ENCODE results near the gene PPP1R9B. TPM values are rescaled to one million over a fixed set of nuclear protein-coding genes. Genes with fewer than 3 reads are reported as not detected.

PPP1R9B gene
- total RNA-seq, 1 experiment from 2014 or later, result 21.7 TPM

GRCh38 chr17:50194934-50195865 is 44.7 kb upstream of the PPP1R9B start:
- no peak for ATAC-seq
- no peak for DNase-seq (ENCODE audit: low spot score)
- H3K27ac Mint-ChIP-seq, result no peak overlapping the region
- POLR2A ChIA-PET, result no interaction called here
- H3K9me3 Mint-ChIP-seq, result no peaks in the 10 kb centered on the region
- H3K36me3 Mint-ChIP-seq, result no peaks in the 10 kb centered on the region; the same call in 1 of the 2 replicates
- TF ChIP-seq, protein P1, sequence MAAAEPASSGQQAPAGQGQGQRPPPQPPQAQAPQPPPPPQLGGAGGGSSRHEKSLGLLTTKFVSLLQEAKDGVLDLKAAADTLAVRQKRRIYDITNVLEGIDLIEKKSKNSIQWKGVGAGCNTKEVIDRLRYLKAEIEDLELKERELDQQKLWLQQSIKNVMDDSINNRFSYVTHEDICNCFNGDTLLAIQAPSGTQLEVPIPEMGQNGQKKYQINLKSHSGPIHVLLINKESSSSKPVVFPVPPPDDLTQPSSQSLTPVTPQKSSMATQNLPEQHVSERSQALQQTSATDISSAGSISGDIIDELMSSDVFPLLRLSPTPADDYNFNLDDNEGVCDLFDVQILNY (CRISPR knock-in tag; IDR thresholded peaks at IDR 0.05), result no peak
- TF ChIP-seq ESRRA (CRISPR knock-in tag; IDR thresholded peaks at IDR 0.05; ENCODE audit: borderline replicate concordance) (no peak), GTF2I (CRISPR knock-in tag; conservative IDR thresholded peaks at IDR 0.05) (no peak), E2F1 (CRISPR knock-in tag; IDR thresholded peaks at IDR 0.05) (no peak), ZNF121 (CRISPR knock-in tag; IDR thresholded peaks at IDR 0.05) (no peak), FOXP1 (CRISPR knock-in tag; IDR thresholded peaks at IDR 0.05; ENCODE audit: borderline replicate concordance) (no peak), PRRX2 (CRISPR knock-in tag; IDR thresholded peaks at IDR 0.05) (no peak), MXD4 (CRISPR knock-in tag; IDR thresholded peaks at IDR 0.05; ENCODE audit: borderline replicate concordance) (no peak), JAZF1 (CRISPR knock-in tag; IDR thresholded peaks at IDR 0.05) (no peak), NFYB (CRISPR knock-in tag; conservative IDR thresholded peaks at IDR 0.05; ENCODE audit: low read depth) (no peak), SMAD3 (CRISPR knock-in tag; IDR thresholded peaks at IDR 0.05; ENCODE audit: borderline replicate concordance) (no peak), ZNF512 (CRISPR knock-in tag; IDR thresholded peaks at IDR 0.05; ENCODE audit: borderline replicate concordance) (no peak), ZBTB21 (CRISPR knock-in tag; IDR thresholded peaks at IDR 0.05; ENCODE audit: borderline replicate concordance) (no peak)
- TF ChIP-seq, protein P2, sequence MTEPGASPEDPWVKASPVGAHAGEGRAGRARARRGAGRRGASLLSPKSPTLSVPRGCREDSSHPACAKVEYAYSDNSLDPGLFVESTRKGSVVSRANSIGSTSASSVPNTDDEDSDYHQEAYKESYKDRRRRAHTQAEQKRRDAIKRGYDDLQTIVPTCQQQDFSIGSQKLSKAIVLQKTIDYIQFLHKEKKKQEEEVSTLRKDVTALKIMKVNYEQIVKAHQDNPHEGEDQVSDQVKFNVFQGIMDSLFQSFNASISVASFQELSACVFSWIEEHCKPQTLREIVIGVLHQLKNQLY (CRISPR knock-in tag; IDR thresholded peaks at IDR 0.05), result no peak
- TF ChIP-seq, protein P3, sequence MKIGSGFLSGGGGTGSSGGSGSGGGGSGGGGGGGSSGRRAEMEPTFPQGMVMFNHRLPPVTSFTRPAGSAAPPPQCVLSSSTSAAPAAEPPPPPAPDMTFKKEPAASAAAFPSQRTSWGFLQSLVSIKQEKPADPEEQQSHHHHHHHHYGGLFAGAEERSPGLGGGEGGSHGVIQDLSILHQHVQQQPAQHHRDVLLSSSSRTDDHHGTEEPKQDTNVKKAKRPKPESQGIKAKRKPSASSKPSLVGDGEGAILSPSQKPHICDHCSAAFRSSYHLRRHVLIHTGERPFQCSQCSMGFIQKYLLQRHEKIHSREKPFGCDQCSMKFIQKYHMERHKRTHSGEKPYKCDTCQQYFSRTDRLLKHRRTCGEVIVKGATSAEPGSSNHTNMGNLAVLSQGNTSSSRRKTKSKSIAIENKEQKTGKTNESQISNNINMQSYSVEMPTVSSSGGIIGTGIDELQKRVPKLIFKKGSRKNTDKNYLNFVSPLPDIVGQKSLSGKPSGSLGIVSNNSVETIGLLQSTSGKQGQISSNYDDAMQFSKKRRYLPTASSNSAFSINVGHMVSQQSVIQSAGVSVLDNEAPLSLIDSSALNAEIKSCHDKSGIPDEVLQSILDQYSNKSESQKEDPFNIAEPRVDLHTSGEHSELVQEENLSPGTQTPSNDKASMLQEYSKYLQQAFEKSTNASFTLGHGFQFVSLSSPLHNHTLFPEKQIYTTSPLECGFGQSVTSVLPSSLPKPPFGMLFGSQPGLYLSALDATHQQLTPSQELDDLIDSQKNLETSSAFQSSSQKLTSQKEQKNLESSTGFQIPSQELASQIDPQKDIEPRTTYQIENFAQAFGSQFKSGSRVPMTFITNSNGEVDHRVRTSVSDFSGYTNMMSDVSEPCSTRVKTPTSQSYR (CRISPR knock-in tag; IDR thresholded peaks at IDR 0.05), result no peak
- TF ChIP-seq, protein P4, sequence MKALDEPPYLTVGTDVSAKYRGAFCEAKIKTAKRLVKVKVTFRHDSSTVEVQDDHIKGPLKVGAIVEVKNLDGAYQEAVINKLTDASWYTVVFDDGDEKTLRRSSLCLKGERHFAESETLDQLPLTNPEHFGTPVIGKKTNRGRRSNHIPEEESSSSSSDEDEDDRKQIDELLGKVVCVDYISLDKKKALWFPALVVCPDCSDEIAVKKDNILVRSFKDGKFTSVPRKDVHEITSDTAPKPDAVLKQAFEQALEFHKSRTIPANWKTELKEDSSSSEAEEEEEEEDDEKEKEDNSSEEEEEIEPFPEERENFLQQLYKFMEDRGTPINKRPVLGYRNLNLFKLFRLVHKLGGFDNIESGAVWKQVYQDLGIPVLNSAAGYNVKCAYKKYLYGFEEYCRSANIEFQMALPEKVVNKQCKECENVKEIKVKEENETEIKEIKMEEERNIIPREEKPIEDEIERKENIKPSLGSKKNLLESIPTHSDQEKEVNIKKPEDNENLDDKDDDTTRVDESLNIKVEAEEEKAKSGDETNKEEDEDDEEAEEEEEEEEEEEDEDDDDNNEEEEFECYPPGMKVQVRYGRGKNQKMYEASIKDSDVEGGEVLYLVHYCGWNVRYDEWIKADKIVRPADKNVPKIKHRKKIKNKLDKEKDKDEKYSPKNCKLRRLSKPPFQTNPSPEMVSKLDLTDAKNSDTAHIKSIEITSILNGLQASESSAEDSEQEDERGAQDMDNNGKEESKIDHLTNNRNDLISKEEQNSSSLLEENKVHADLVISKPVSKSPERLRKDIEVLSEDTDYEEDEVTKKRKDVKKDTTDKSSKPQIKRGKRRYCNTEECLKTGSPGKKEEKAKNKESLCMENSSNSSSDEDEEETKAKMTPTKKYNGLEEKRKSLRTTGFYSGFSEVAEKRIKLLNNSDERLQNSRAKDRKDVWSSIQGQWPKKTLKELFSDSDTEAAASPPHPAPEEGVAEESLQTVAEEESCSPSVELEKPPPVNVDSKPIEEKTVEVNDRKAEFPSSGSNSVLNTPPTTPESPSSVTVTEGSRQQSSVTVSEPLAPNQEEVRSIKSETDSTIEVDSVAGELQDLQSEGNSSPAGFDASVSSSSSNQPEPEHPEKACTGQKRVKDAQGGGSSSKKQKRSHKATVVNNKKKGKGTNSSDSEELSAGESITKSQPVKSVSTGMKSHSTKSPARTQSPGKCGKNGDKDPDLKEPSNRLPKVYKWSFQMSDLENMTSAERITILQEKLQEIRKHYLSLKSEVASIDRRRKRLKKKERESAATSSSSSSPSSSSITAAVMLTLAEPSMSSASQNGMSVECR (CRISPR knock-in tag; IDR thresholded peaks at IDR 0.05; ENCODE audit: borderline replicate concordance), result no peak
- TF ChIP-seq, protein P5, sequence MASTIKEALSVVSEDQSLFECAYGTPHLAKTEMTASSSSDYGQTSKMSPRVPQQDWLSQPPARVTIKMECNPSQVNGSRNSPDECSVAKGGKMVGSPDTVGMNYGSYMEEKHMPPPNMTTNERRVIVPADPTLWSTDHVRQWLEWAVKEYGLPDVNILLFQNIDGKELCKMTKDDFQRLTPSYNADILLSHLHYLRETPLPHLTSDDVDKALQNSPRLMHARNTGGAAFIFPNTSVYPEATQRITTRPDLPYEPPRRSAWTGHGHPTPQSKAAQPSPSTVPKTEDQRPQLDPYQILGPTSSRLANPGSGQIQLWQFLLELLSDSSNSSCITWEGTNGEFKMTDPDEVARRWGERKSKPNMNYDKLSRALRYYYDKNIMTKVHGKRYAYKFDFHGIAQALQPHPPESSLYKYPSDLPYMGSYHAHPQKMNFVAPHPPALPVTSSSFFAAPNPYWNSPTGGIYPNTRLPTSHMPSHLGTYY (CRISPR knock-in tag; IDR thresholded peaks at IDR 0.05), result no peak
- TF ChIP-seq, protein P6, sequence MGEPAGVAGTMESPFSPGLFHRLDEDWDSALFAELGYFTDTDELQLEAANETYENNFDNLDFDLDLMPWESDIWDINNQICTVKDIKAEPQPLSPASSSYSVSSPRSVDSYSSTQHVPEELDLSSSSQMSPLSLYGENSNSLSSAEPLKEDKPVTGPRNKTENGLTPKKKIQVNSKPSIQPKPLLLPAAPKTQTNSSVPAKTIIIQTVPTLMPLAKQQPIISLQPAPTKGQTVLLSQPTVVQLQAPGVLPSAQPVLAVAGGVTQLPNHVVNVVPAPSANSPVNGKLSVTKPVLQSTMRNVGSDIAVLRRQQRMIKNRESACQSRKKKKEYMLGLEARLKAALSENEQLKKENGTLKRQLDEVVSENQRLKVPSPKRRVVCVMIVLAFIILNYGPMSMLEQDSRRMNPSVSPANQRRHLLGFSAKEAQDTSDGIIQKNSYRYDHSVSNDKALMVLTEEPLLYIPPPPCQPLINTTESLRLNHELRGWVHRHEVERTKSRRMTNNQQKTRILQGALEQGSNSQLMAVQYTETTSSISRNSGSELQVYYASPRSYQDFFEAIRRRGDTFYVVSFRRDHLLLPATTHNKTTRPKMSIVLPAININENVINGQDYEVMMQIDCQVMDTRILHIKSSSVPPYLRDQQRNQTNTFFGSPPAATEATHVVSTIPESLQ (CRISPR knock-in tag; IDR thresholded peaks at IDR 0.05), result no peak
- 0 out of 2 replicates have a peak, but pooled peaks cover 2% of the 10 kb centered on the region for H3K4me1 Mint-ChIP-seq
- peaks cover 5% of the 10 kb centered on the region for H3K27me3 Mint-ChIP-seq (ENCODE audit: low read depth)
- no peak overlapping the region for H3K4me3 Mint-ChIP-seq
- CTCF ChIA-PET, result interaction anchor here (1.0 to 1.8 kb wide), 2 partner anchors 22 to 26 kb away, joined by 4 read pairs; no protein-coding TSS in a partner anchor

Data from WTC11 (cell line).